Loucy (cell line): ENCODE results near the gene ZNF185.

Experiments used
- EZH2phosphoT487 ChIP-seq: fragments of 200-600 bp; IDR thresholded peaks from 2 replicates; pipeline ENCODE4 v1.6.1; 2018; ENCODE audit warnings: antibody characterized with exemption, mild to moderate bottlenecking, moderate library complexity, borderline replicate concordance
- TF ChIP-seq, protein P1 (sequence below): fragments of 200-600 bp; sonication (generic); conservative IDR thresholded peaks from 2 replicates; pipeline ENCODE4 v1.5.1; 2014; ENCODE audit warnings: mild to moderate bottlenecking, antibody characterized with exemption, low read length

DNA sequence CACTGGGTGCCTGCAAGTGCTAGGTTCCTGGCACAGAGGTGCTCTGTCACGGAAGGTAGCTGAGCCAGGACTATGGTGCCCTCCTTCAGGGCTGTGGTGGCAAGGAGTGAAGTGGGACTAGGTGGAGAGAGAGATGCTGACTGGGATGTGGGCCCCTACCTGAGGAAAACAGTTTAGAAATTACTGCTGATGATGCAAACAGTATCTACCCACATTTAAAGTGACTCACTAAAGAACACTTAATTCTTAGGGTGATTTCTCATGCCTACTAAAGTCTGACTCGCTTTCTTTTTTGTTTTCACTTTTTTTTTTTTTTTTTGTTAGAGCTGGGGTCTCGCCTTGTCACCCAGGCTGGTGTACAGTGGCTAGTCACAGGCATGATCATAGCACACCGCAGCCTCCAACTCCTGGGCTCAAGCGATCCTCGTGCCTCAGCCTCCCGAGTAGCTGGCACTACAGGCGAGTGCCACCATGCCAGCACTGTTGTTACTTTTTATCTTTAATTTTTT, 3.1 kb downstream of the ZNF185 start:
- TF ChIP-seq, protein P1, sequence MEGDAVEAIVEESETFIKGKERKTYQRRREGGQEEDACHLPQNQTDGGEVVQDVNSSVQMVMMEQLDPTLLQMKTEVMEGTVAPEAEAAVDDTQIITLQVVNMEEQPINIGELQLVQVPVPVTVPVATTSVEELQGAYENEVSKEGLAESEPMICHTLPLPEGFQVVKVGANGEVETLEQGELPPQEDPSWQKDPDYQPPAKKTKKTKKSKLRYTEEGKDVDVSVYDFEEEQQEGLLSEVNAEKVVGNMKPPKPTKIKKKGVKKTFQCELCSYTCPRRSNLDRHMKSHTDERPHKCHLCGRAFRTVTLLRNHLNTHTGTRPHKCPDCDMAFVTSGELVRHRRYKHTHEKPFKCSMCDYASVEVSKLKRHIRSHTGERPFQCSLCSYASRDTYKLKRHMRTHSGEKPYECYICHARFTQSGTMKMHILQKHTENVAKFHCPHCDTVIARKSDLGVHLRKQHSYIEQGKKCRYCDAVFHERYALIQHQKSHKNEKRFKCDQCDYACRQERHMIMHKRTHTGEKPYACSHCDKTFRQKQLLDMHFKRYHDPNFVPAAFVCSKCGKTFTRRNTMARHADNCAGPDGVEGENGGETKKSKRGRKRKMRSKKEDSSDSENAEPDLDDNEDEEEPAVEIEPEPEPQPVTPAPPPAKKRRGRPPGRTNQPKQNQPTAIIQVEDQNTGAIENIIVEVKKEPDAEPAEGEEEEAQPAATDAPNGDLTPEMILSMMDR = no peak
- no peak for TF ChIP-seq EZH2phosphoT487
